GM12878 (cell line): Measurements from ENCODE around the gene SPRED3. TPM values are rescaled to one million over a fixed set of nuclear protein-coding genes. Genes with fewer than 3 reads are reported as not detected.
A peak's percentile ranks its signal among the peaks of the same experiment; 100 is the strongest.

Source experiments
- ATAC-seq: fragments of 200-7000 bp; cut with Tn5 transposase; 3 replicates; pipeline ENCODE4 v1.9.1; 2020; ENCODE audit warnings: mild to moderate bottlenecking, moderate library complexity
- BruUV-seq: library from RNA; stranded (reverse); fragments of 400-500 nt; replicated peaks from 2 replicates; lab custom pipeline; 2021; lab: Mats Ljungman, UMichigan
- CTCF ChIA-PET: fragments of 300-600 bp; sonication (Branson Sonifier 250); formaldehyde crosslinking; extraction: SDS; loops from one replicate; lab custom pipeline; 2021; ENCODE audit warnings: inconsistent platforms; lab: Yijun Ruan, JAX
- POLR2A ChIA-PET: fragments of 350-600 bp; formaldehyde crosslinking; extraction: SDS; loops from one replicate; lab custom pipeline; 2021; ENCODE audit warnings: inconsistent platforms; lab: Charles Lee
- RAD21 ChIA-PET: fragments of 300-600 bp; sonication (Branson Sonifier 250); formaldehyde crosslinking; loops from one replicate; lab custom pipeline; 2023; ENCODE audit warnings: antibody characterized with exemption; ENCODE audit not compliant: unreplicated experiment; lab: Charles Lee
- SMC1A ChIA-PET: fragments of 300-600 bp; sonication (Branson Sonifier 250); formaldehyde crosslinking; loops from one replicate; lab custom pipeline; 2023; ENCODE audit not compliant: unreplicated experiment, uncharacterized antibody; lab: Charles Lee
- DNase-seq: peaks from one replicate; pipeline ENCODE4 v3.0.0-alpha.2; 2011; ENCODE audit warnings: low read depth, low spot score
- FAIRE-seq: peaks from 3 replicates; lab custom pipeline; 2011; peaks lifted over from hg19 to GRCh38; lab: Jason Lieb, UNC
- H2AFZ ChIP-seq: 2 replicates; pipeline ENCODE4 v1.6.0; 2011; ENCODE audit warnings: low read depth, low read length, control low read depth; ENCODE audit not compliant: control insufficient read depth
- H3K27ac ChIP-seq: 2 replicates; pipeline ENCODE4 v1.5.1; 2011; ENCODE audit warnings: control low read depth; ENCODE audit not compliant: control insufficient read depth, insufficient read depth
- H3K27me3 ChIP-seq, 2 experiments: replicated peaks in 1 of 2; 2 replicates each; pipeline versions ENCODE4 v1.6.0 to v1.6.1; 2011; ENCODE audit warnings: low read length in 1 of 2; ENCODE audit not compliant: control insufficient read depth in 2 of 2, insufficient read depth in 2 of 2
- H3K36me3 ChIP-seq, 2 experiments: 2 replicates each; pipeline ENCODE4 v1.5.1; 2011; ENCODE audit warnings: low read length in 1 of 2; ENCODE audit not compliant: control insufficient read depth in 2 of 2, insufficient read depth in 2 of 2
- H3K4me1 ChIP-seq: 2 replicates; pipeline ENCODE4 v1.6.1; 2011; ENCODE audit warnings: mild to moderate bottlenecking, low read length, moderate library complexity, mixed read lengths; ENCODE audit not compliant: control insufficient read depth, insufficient read depth
- H3K4me2 ChIP-seq: 2 replicates; pipeline ENCODE4 v1.6.0; 2011; ENCODE audit warnings: control low read depth; ENCODE audit not compliant: control insufficient read depth, insufficient read depth
- H3K4me3 ChIP-seq: fragments of 200-600 bp; sonication (generic); 2 replicates; pipeline ENCODE4 v1.5.1; 2016
- H3K79me2 ChIP-seq: 2 replicates; pipeline ENCODE4 v1.6.0; 2011; ENCODE audit warnings: low read length; ENCODE audit not compliant: control insufficient read depth, insufficient read depth
- H3K9ac ChIP-seq: 2 replicates; pipeline ENCODE4 v1.8.0; 2011; ENCODE audit warnings: low read length, control low read depth, mixed read lengths; ENCODE audit not compliant: control insufficient read depth, insufficient read depth
- H3K9me3 ChIP-seq: replicated peaks from 3 replicates; pipeline ENCODE4 v1.5.1; 2011; ENCODE audit warnings: mild to moderate bottlenecking, low read length; ENCODE audit not compliant: control insufficient read depth, insufficient read depth
- H4K20me1 ChIP-seq: 2 replicates; pipeline ENCODE4 v1.6.0; 2011; ENCODE audit not compliant: control insufficient read depth, insufficient read depth
- BMI1 ChIP-seq: fragments of 450-650 bp; IDR thresholded peaks from 2 replicates; pipeline ENCODE4 v1.6.1; 2016; ENCODE audit warnings: mild to moderate bottlenecking, moderate library complexity, borderline replicate concordance
- E4F1 ChIP-seq: fragments of 450-650 bp; IDR thresholded peaks from 2 replicates; pipeline ENCODE4 v1.6.1; 2018; ENCODE audit warnings: borderline replicate concordance, mild to moderate bottlenecking; ENCODE audit not compliant: partially characterized antibody
- ETV6 ChIP-seq, 2 experiments: fragments of 450-650 bp in 1 of 2; IDR thresholded peaks in 1 of 2; conservative IDR thresholded peaks in 1 of 2; 2 replicates each; pipeline ENCODE4 v1.6.1; 2014; ENCODE audit warnings: antibody characterized with exemption in 1 of 2, borderline replicate concordance in 1 of 2, low read depth in 1 of 2, mild to moderate bottlenecking in 1 of 2, moderate library complexity in 1 of 2
- IRF5 ChIP-seq: fragments of 450-650 bp; IDR thresholded peaks from 2 replicates; pipeline ENCODE4 v1.6.1; 2017; ENCODE audit warnings: borderline replicate concordance
- MTA2 ChIP-seq: fragments of 450-650 bp; IDR thresholded peaks from 2 replicates; pipeline ENCODE4 v1.6.1; 2016; ENCODE audit warnings: low read depth, mild to moderate bottlenecking, moderate library complexity
- MYC ChIP-seq: IDR thresholded peaks from 2 replicates; pipeline ENCODE4 v1.6.1; 2011; ENCODE audit warnings: mild to moderate bottlenecking, low read length, moderate library complexity, inconsistent platforms; ENCODE audit not compliant: insufficient read depth, insufficient replicate concordance, insufficient read length, severe bottlenecking
- SMARCA5 ChIP-seq: fragments of 450-650 bp; IDR thresholded peaks from 2 replicates; pipeline ENCODE4 v1.6.1; 2017; ENCODE audit warnings: mild to moderate bottlenecking
- TCF3 ChIP-seq: IDR thresholded peaks from 2 replicates; pipeline ENCODE4 v1.6.1; 2012; ENCODE audit warnings: low read depth, mild to moderate bottlenecking, low read length, borderline replicate concordance; ENCODE audit not compliant: insufficient read depth
- ZNF384 ChIP-seq: IDR thresholded peaks from 2 replicates; pipeline ENCODE4 v1.6.1; 2012; ENCODE audit warnings: low read depth, mild to moderate bottlenecking, low read length, improper control_type of control experiment, borderline replicate concordance
- WGBS: methylation state at CpG from one replicate; pipeline ENCODE4 v1.1.6; 2016; ENCODE audit warnings: low lambda C conversion rate; ENCODE audit not compliant: insufficient replicate concordance, insufficient coverage; ENCODE audit errors: missing lambda C conversion rate; 5-methylcytosine and 5-hydroxymethylcytosine counted together
- in situ Hi-C: fragments of 300-500 bp; cut with MboI; formaldehyde crosslinking; loops from 9 replicates; pipeline ENCODE4 v1.14.3; 2018; ENCODE audit warnings: mixed read lengths
- intact Hi-C: fragments of 100-400 bp; cut with micrococcal nuclease; formaldehyde crosslinking; loops from one replicate; pipeline ENCODE4 v1.14.2; 2022; ENCODE audit not compliant: unreplicated experiment
- polyA plus RNA-seq, 11 experiments: library from polyadenylated mRNA; depleted of rRNA in 4 of 11; unstranded in 6 of 11; stranded (reverse) in 5 of 11; fragments of >200 nt; fragmentation: Nextera tagmentation in 4 of 11; fragmentation: Illumina TruSeq in 1 of 11; extraction: Ambion mirVana in 4 of 11; extraction: Trizol in 1 of 11; gene quantifications; 1 replicate in 1 of 11; 2 replicates in 10 of 11; pipeline versions ENCODE4 v1.2.1 to v1.2.3, GENCODE V29; 2011 to 2016; ENCODE audit warnings: inconsistent platforms in 2 of 11, missing spikeins in 2 of 11, low read depth in 1 of 11
- total RNA-seq, 4 experiments: library from RNA; depleted of rRNA in 3 of 4; stranded (reverse); fragments of >200 nt in 3 of 4; fragmentation: Illumina TruSeq in 1 of 4; extraction: Trizol in 1 of 4; gene quantifications; 2 replicates each; pipeline versions ENCODE4 v1.2.1 to v1.2.3, GENCODE V29; 2013 to 2021
- TF ChIP-seq, protein P1 (sequence below): fragments of 150-350 bp; IDR thresholded peaks from 2 replicates; pipeline ENCODE4 v1.6.1; 2016; ENCODE audit warnings: low read depth, low read length
- TF ChIP-seq, protein P2 (sequence below): fragments of 450-650 bp; IDR thresholded peaks from 2 replicates; pipeline ENCODE4 v1.6.1; 2016; ENCODE audit warnings: mild to moderate bottlenecking

SPRED3 gene
- total and polyA plus RNA-seq, 10 of the 15 experiments (the other 5 are each of a cell fraction or from before 2014, with no cell fraction given) = 0.09 to 1.5 (median 0.31) TPM; not detected in 2

- TF ChIP-seq, protein P1, sequence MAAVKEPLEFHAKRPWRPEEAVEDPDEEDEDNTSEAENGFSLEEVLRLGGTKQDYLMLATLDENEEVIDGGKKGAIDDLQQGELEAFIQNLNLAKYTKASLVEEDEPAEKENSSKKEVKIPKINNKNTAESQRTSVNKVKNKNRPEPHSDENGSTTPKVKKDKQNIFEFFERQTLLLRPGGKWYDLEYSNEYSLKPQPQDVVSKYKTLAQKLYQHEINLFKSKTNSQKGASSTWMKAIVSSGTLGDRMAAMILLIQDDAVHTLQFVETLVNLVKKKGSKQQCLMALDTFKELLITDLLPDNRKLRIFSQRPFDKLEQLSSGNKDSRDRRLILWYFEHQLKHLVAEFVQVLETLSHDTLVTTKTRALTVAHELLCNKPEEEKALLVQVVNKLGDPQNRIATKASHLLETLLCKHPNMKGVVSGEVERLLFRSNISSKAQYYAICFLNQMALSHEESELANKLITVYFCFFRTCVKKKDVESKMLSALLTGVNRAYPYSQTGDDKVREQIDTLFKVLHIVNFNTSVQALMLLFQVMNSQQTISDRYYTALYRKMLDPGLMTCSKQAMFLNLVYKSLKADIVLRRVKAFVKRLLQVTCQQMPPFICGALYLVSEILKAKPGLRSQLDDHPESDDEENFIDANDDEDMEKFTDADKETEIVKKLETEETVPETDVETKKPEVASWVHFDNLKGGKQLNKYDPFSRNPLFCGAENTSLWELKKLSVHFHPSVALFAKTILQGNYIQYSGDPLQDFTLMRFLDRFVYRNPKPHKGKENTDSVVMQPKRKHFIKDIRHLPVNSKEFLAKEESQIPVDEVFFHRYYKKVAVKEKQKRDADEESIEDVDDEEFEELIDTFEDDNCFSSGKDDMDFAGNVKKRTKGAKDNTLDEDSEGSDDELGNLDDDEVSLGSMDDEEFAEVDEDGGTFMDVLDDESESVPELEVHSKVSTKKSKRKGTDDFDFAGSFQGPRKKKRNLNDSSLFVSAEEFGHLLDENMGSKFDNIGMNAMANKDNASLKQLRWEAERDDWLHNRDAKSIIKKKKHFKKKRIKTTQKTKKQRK = no peak
- TF ChIP-seq MTA2 = no peak
Measured at GRCh38 chr19:38424272-38424671, 35.8 kb downstream of the SPRED3 start (continued).

GRCh38 chr19:38425222-38425809, 36.8 kb downstream of the SPRED3 start:
- Histone ChIP-seq H3K79me2 (no peaks in the 10 kb centered on the region), H3K27me3 (no peaks in the 10 kb centered on the region), H3K9me3 (no peaks in the 10 kb centered on the region), H2AFZ (peak overlapping the region; percentile 37; the same call in 1 of the 2 replicates), H3K9ac (peak overlapping the region; percentile 11; the same call in 1 of the 2 replicates), H3K36me3 (no peaks in the 10 kb centered on the region), H4K20me1 (no peaks in the 10 kb centered on the region), H3K4me1 (peaks cover 16% of the 10 kb centered on the region), H3K4me3 (peak overlapping the region; percentile 44; the same call in 1 of the 2 replicates), H3K27ac (no peak overlapping the region), H3K4me2 (peak overlapping the region; percentile 19)
- POLR2A ChIA-PET = interaction anchor here (0.6 kb wide), 1 partner anchor 93 kb away, joined by 3 read pairs; no protein-coding TSS in a partner anchor
- ATAC-seq (no peak), FAIRE-seq (no peak), DNase-seq (no peak)
- 69% methylated on average over 7 of the region's 7 CpGs for WGBS
- CTCF ChIA-PET = interaction anchor here (0.7 to 2.1 kb wide), 3 partner anchors 21 to 198 kb away, joined by 3 to 9 read pairs (median 4); partner anchors contain the start of gene FAM98C
- SMC1A ChIA-PET = interaction anchor here (0.8 to 3.7 kb wide), 2 partner anchors 16 to 21 kb away, joined by 3 to 17 read pairs; partner anchors contain the start of gene FAM98C
- no TSS peak for BruUV-seq
- in situ Hi-C loops = no loop called here
- RAD21 ChIA-PET = interaction anchor here (1.0 to 1.3 kb wide), 2 partner anchors 21 to 22 kb away, joined by 4 to 5 read pairs; partner anchors contain the start of gene FAM98C
- intact Hi-C loops = no loop called here
- TF ChIP-seq TCF3 (no peak), SMARCA5 (no peak), ETV6 (conservative IDR thresholded peaks at IDR 0.05 in 1 of 2, IDR thresholded peaks at IDR 0.05 in 1 of 2; ENCODE audit: borderline replicate concordance in 1 of 2, low read depth in 1 of 2) (no peak), E4F1 (no peak), IRF5 (no peak), MYC (no peak), ZNF384 (no peak), BMI1 (no peak)
- TF ChIP-seq, protein P2, sequence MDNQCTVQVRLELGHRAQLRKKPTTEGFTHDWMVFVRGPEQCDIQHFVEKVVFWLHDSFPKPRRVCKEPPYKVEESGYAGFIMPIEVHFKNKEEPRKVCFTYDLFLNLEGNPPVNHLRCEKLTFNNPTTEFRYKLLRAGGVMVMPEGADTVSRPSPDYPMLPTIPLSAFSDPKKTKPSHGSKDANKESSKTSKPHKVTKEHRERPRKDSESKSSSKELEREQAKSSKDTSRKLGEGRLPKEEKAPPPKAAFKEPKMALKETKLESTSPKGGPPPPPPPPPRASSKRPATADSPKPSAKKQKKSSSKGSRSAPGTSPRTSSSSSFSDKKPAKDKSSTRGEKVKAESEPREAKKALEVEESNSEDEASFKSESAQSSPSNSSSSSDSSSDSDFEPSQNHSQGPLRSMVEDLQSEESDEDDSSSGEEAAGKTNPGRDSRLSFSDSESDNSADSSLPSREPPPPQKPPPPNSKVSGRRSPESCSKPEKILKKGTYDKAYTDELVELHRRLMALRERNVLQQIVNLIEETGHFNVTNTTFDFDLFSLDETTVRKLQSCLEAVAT = no peak
